G401 (cell line): Measurements from ENCODE around the gene TEX13C. TPM values are rescaled to one million over a fixed set of nuclear protein-coding genes. Genes with fewer than 3 reads are reported as not detected.
"Not testable (repeated sequence)": the region's sequence is repeated elsewhere in the genome, so short reads cannot be mapped to it uniquely, and the experiment has no call there.

ENCODE experiments used
- DNase-seq: peaks from one replicate; pipeline ENCODE4 v3.0.0-alpha.2; 2015; ENCODE audit warnings: low spot score
- in situ Hi-C: cut with HindIII; loops from 2 replicates; pipeline ENCODE4 v1.10.0; 2016; ENCODE audit warnings: low sequenced_read_pairs, mixed read lengths
- total RNA-seq: library from RNA; depleted of rRNA; stranded (reverse); fragments of >200 nt; shearing (Covaris generic); gene quantifications from 2 replicates; pipeline ENCODE4 v1.2.3, GENCODE V29; 2014; rRNA removed

TEX13C gene
- total RNA-seq: 0.31 TPM in 1 of 2 replicates, not detected in the other

DNA sequence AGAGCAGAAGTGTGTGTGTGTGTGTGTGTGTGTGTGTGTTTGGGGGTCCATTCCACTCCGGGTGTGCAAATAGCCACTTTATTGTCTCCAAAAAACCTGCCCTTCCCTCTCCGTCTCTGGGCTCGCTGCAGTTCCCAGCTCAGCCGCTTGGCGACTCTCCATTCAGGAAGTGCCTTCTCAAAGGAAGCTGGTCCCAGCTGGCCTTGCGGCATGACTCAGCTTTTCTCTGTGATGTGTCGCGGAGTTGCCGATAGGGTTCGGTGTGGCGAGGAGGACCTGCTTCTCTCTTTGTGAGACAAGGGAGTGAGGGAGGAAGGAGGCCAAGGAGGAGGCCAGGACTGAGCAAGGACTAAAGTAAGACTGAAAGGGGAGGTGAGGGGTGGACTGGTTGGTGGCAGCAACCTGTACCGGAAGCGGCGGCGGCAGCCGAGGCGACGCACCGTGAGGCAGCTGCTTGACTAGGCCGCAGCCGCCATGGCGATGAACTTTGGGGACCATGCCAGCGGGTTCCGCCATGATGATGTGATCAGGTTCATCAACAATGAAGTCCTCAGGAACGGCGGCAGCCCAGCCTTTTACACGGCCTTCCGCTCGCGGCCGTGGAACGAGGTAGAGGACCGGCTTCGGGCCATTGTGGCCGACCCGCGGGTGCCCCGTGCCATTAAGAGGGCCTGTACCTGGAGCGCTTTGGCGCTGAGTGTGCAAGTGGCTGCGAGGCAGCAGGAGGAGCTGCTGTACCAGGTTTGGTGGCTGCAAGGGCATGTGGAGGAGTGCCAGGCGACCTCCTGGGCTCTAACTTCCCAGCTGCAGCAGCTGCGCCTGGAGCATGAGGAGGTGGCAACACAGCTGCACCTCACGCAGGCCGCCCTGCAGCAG, at the start of gene TEX13C:
TSS of gene TEX13C (plus strand) at position 226 of the 876 bp plus-strand sequence. CDS start at position 475, 249 bp downstream.
- in situ Hi-C loops: no loop called here
- no peak for DNase-seq

DNA sequence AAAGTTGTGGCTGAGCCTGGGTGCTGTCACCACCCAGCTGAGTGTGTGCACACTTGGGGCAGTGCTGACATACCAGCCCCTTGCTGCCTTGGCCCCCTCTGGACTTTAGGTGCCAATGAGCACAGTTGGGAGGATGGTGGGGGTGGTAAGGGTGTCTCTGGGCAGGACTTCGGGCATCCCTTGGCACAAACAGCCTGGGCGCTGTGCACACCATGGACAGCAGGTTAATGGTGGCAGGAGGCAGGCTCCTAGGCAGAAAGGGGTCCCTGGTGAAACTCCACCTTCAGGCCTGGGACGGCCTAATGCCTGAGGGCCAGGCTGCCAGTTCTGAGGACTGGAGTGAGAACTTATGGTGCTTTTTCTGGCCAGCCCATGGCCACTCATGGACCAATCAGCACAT, 32.4 kb upstream of the TEX13C start:
- DNase-seq: no peak
- in situ Hi-C loops: no loop called here

DNA sequence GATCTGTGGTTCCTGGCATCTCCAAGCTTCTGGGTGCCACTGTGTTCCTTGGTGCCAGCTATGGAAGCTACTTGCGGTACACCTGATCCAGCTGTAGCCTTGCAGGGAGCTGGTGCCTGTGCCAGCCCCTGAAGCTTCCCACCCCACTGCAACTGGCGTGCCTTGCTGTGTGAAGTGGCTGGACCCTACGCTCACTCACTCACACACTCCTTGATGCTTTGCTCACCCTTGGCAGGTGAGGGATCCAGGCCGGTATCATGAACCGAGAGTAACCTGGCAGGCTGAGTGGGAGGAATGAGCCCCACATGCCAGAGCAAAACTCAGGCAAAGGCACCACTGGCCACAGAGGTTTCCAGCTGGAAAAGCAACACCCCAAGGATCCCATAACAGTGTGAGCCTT, 31.3 kb upstream of the TEX13C start:
- in situ Hi-C loops: no loop called here
- DNase-seq: no peak

DNA sequence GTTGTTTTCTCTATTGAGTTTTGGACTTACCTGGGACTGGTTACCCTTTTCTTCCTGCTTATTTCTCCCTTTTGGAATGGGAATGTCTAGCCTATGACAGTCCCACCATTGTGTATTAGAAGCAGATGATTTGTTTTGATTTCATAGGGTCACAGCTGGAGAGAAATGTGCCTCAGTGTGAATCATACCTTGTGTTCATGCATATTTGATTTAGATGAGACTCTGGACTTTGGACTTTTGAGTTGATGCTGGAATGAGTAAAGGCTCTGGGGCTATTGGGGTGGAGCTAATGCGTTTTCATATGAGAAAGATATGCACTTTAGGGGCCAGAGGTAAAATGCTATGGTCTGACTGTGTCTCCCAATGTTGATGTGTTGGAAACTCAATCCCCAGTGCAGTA, 30.5 kb upstream of the TEX13C start:
- DNase-seq: no peak
- in situ Hi-C loops: no loop called here

DNA sequence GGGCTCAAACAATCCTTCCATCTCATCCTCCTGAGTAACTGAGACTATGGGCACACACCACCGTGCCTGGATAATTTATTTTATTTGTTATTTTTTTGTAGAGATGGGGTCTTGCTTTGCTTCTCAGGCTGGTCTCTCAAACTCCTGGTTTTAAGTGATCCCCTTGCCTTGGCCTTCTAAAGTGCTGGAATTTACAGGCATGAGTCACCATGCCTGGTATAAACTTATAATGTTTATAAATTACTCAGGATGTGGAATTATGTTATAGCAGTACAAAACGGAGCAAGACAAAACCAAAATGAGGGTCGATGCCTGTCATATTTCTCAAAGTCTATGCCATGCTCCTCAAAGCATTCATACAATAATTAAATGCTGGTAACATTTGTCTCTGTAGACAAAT, 29.8 kb upstream of the TEX13C start:
- no peak for DNase-seq
- in situ Hi-C loops: no loop called here

DNA sequence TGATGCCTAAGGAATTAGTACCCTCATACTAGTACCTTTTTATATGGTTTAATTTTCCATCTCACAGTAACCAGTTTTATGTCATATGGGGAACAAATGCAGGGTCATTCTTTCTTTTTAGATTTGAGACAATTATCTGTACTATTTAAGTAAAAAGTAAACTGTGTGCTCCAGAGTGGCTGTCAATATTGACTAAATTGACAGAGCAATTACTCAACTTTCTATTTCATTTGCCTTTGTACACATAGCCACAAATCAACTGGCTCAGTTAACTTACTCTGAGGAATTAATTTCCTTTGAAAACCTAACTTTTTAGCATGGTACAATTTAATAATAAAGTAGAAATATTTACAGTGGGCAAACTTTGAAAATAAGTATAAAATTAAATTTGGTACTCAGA, 28.5 kb upstream of the TEX13C start:
- in situ Hi-C loops: no loop called here
- DNase-seq: no peak

DNA sequence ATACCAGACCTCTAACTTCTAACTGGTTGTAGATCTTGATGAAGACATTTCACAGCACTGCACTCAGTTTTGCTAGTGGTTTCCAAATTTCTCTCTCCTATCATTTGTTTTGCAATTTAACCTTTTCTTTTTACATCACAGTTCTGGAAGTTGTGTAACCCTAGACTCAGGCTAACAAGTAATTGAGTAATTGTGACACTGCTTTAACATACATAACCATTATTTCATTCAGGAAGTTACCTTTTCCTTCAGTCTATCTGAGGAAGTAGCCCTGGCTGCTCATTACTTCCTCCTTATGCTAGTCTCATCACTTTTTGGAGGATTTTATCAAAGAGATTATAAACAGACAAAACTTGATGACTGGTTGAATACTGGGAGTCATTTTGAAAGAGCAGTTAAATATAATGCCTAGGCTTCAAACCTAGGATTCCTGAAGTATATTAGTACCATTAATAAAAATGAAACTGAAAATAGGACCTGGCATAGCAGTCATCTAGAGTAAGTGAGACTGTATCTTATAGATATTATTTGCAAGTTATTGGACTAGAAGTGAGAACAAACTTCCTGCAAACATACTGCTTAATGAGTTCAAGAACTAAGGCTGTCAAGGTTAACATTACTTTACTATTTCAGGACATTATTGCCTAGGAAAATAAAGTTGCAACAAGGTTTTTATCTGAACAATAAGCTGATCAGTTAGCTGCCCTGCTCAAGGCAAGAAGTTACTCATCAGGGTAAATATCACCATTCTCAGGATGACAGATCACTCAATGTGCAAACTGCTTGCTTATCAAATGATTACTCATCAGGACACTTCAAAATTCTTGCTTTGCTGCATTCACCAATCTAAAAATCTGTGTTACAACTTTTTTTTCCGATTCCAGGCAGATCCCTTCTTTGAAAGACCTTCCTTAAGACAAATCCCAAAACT, 25.6 kb upstream of the TEX13C start:
- DNase-seq: no peak
- in situ Hi-C loops: no loop called here

DNA sequence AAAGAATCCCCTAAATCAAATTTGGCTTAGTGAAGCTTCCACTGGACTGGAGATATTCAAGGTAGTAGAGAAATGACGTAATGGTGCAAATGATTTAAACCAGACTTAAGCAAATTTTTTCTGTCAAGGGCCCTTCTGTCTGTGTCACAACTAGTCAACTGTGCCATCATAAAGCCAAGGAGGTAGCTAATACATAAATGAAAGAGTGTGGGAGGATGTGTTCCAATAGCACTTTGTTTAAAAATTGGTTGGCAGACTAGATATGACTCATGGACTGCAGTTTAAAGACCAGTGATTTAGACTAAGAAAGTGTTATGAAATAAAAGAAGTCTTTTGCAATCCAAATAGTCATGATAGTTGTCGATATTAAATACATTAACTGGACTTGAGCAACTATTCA, 24.3 kb upstream of the TEX13C start:
- no peak for DNase-seq
- in situ Hi-C loops: no loop called here

DNA sequence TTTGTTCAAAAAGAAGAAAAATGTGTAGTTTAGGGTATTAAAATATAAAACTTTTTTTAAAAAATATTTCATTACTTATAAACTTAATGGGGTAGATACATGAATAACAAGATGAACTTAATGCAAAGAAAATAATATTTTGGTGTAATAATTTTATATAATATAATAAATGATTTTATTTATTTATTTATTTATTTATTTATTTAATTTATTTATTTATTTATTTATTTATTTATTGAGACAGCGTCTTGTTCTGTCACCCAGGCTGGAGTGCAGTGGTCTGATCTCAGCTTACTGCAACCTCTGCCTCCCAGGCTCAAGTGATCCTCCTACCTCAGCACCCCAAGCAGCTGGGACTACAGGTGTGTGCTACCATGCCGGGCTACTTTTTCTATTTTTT, 20.8 kb upstream of the TEX13C start:
- in situ Hi-C loops: no loop called here
- no peak for DNase-seq

DNA sequence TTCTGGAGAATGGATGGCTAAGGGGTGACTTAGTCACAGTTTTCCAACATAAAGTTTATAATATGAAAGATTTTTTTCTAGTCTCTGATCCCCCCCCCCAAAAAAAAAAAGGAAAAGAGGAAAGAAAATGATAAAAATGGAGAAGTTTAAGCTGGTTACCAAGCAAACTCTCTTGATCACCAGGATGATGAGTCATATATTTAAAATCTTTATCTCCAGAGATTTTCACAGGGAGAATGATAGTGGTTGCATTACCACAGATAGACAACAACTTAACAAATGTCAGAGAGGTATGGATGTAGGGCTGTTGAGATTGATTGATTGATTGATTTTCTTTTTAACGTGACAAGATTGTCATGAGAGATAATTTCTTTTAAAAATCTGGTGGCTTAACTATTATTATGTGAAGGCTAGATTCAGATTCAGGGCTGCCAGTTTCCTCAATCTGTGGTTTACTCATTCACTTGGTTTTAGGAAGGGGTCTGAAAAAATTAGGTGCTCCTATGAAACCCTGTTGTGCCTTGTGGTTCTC, 13.3 kb upstream of the TEX13C start:
- in situ Hi-C loops: no loop called here

DNA sequence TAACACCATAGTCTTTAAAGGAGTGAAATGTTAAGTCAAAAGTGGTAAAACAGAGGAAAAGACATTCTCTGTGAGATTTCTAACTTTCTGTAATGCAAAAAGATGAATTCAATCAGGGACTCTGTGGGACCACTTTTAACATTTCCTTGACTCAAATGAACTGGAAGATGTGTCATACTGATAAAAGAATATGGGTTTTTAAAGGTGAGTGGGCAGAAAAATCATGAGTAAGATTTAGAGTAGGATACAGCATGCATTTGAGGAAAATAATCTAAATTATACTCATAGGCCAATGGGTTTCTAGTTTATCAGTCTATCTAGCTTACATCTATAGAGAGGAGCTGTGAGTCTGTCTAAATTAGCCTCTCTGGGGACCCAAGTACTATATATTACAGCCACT, 11.0 kb upstream of the TEX13C start:
- DNase-seq: no peak
- in situ Hi-C loops: no loop called here

More for the DNA sequence above, 13.3 kb upstream of the TEX13C start:
- DNase-seq: no peak

DNA sequence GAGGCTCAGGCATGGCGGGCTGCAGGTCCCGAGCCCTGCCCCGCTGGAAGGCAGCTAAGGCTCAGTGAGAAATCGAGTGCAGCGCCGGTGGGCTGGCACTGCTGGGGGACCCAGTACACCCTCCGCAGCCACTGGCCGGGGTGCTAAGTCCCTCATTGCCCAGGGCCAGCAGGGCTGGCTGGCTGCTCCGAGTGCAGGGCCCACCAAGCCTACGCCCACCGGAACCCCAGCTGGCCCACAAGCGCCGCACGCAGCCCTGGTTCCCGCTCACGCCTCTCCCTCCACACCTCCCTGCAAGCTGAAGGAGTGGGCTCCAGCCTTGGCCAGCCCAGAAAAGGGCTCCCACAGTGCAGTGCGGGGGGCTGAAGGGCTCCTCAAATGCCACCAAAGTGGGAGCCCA, 505 bp upstream of the TEX13C start:
- DNase-seq, in situ Hi-C loops: not testable (repeated sequence)

DNA sequence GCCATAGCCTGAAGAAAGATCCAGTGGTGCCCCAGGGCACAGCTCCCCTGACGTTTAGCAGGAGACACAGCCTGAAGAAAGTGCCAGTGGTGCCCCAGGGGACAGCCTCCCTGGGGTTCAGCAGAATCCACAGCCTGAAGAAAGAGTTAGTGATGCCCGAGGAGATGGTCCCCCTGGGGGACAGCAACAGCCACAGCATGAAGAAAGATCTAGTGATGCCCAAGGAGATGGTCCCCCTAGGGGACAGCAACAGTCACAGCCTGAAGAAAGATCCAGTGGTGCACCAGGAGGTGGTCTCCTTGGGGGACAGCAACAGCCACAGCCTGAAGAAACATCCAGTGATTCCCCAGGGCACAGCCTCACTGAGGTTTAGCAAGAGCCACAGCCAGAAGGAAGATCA, 2.8 kb downstream of the TEX13C start:
- DNase-seq: no peak
- in situ Hi-C loops: no loop called here

DNA sequence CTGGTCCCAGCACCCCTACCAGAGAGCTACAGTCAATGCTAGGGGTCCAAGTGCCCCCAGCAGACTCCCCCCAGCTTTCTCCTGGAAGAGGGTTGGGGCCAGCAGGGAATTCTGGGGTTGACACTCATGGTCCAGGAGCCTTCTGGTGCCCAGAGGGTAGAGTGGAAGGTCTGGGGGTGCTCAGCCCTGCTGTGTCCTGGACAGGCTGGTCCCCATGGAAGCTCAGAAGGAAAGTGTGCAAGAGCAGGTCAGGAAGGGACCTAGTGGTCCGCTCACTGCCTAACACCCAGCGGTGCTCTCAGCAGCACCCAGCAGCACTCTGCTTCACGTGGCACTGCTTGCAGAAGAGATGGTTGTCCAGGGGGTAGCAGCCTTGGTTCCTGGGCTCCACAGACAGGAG, 6.9 kb downstream of the TEX13C start:
- DNase-seq: no peak
- in situ Hi-C loops: no loop called here

DNA sequence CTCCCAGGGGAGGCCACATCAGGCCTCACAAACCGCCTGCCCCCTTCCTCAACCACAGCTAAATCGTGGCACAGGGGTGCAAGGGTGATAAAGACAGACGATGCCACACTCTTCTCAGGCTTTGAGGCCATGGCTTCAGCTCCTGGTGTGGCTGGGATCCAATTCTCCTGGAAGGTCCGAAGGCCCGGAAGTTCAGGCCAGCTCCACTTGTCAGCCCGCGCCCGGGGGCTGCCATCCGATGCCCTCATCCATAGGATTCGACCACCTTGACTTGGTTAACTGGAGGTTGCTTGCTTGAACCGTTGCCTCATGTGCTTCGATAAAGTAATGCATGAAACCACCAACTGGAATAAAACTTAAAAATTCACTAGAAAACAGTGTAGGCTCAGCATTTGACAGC, 8.2 kb downstream of the TEX13C start:
- DNase-seq: no peak
- in situ Hi-C loops: no loop called here

DNA sequence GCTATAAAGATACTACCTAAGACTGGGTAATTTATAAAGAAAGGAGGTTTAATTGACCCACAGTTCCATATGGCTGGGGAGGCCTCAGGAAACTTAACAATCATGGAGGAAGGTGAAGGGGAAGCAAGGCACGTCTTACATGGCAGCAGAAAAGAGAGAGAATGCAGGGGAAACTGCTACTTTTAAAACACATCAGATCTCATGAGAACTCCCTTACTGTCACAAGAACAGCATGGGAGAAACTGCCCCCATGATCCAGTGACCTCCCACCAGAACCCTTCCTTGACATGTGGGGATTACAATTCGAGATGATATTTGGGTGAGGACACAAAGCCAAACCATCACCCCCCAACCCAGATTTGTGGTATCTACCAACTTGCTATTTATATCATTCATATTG, 13.9 kb downstream of the TEX13C start:
- in situ Hi-C loops: no loop called here
- DNase-seq: no peak

DNA sequence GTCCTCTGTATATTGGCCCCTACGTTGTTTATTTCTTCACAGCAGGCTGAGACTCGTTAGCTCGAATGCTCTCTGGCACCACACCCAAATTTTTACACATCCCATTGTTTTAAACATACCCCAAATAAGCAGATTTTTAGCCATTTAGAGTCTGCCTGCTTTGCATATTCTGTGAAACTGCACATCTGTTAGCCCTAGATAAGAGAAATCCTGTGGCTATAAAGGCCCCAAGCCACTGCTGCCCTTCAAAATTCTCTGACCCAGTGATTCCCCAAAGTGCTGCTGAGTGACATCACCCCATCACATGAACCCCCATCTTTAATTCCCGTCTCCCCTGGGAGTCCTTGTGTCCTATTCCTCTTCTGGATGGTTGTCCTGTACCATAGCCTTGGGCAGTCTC, 20.8 kb downstream of the TEX13C start:
- no peak for DNase-seq
- in situ Hi-C loops: no loop called here

DNA sequence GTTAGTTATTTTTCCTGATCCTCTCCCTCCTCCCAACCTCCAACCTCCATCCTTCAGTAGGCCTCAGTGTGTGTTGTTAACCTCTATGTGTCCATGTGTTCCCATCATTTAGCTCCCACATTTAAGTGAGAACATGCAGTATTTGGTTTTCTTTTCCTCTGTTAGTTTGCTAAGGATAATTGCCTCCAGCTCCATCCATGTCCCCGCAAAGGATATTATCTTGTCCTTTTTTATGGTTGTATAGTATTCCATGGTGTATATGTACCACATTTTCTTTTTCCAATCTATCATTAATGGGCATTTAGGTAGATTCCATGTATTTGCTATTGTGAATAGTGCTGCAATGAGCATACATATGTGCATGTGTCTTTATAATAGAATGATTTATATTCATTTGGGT, 54.5 kb downstream of the TEX13C start:
- no peak for DNase-seq
- in situ Hi-C loops: no loop called here
